Measurements from ENCODE around the gene LGI4. TPM values are rescaled to one million over a fixed set of nuclear protein-coding genes. Genes with fewer than 3 reads are reported as not detected.

Gene LGI4
- total and polyA plus RNA-seq, 4 donors = 10.9 to 37.5 (median 19.9) TPM

GRCh38 chr19:35170359-35171061 lies 35.7 kb upstream of the LGI4 start:
- Histone ChIP-seq H3K36me3 (ENCODE audit: control insufficient read depth, insufficient read depth, low read length) (no peaks in the 10 kb centered on the region), H3K27ac (ENCODE audit: low read depth, low read length) (no peak overlapping the region), H3K9me3 (ENCODE audit: control insufficient read depth, insufficient read depth, low read length) (no peaks in the 10 kb centered on the region), H3K4me1 (ENCODE audit: control insufficient read depth, insufficient read depth, low read length) (no peaks in the 10 kb centered on the region), H3K27me3 (ENCODE audit: control insufficient read depth, insufficient read depth, low read length) (no peaks in the 10 kb centered on the region), H3K4me3 (ENCODE audit: low read depth, low read length) (no peak overlapping the region)
- DNase-seq (ENCODE audit: low read depth in 4 of 6, low spot score in 6 of 6) = no peak
- 89% methylated on average over 3 of the region's 7 CpGs for WGBS (ENCODE audit: insufficient coverage)

- WGBS (ENCODE audit: insufficient coverage) = 74% methylated on average over 13 of the region's 18 CpGs
- H3K36me3 ChIP-seq (ENCODE audit: control insufficient read depth, insufficient read depth, low read length) = no peaks in the 10 kb centered on the region
- H3K27me3 ChIP-seq (ENCODE audit: control insufficient read depth, insufficient read depth, low read length) = no peaks in the 10 kb centered on the region
- H3K27ac ChIP-seq (ENCODE audit: low read depth, low read length) = no peak overlapping the region
- no peaks in the 10 kb centered on the region for H3K9me3 ChIP-seq (ENCODE audit: control insufficient read depth, insufficient read depth, low read length)
- H3K4me1 ChIP-seq (ENCODE audit: control insufficient read depth, insufficient read depth, low read length) = no peaks in the 10 kb centered on the region
- no peak for DNase-seq (ENCODE audit: low read depth in 4 of 6, low spot score in 6 of 6)
- no peak overlapping the region for H3K4me3 ChIP-seq (ENCODE audit: low read depth, low read length)
Observed at GRCh38 chr19:35169221-35169995, 34.5 kb upstream of the LGI4 start.

- 89% methylated on average over 2 of the region's 3 CpGs for WGBS (ENCODE audit: insufficient coverage)
- Histone ChIP-seq H3K4me1 (ENCODE audit: control insufficient read depth, insufficient read depth, low read length) (no peaks in the 10 kb centered on the region), H3K4me3 (ENCODE audit: low read depth, low read length) (no peak overlapping the region), H3K36me3 (ENCODE audit: control insufficient read depth, insufficient read depth, low read length) (no peaks in the 10 kb centered on the region), H3K9me3 (ENCODE audit: control insufficient read depth, insufficient read depth, low read length) (no peaks in the 10 kb centered on the region), H3K27me3 (ENCODE audit: control insufficient read depth, insufficient read depth, low read length) (no peaks in the 10 kb centered on the region), H3K27ac (ENCODE audit: low read depth, low read length) (no peak overlapping the region)
- no peak for DNase-seq (ENCODE audit: low read depth in 4 of 6, low spot score in 6 of 6)
Observed at GRCh38 chr19:35168196-35168595, 33.3 kb upstream of the LGI4 start.

- Histone ChIP-seq H3K4me1 (ENCODE audit: control insufficient read depth, insufficient read depth, low read length) (no peaks in the 10 kb centered on the region), H3K36me3 (ENCODE audit: control insufficient read depth, insufficient read depth, low read length) (no peaks in the 10 kb centered on the region), H3K27ac (ENCODE audit: low read depth, low read length) (no peak overlapping the region), H3K27me3 (ENCODE audit: control insufficient read depth, insufficient read depth, low read length) (no peaks in the 10 kb centered on the region), H3K9me3 (ENCODE audit: control insufficient read depth, insufficient read depth, low read length) (no peaks in the 10 kb centered on the region), H3K4me3 (ENCODE audit: low read depth, low read length) (no peak overlapping the region)
- DNase-seq (ENCODE audit: low read depth in 4 of 6, low spot score in 6 of 6) = no peak
- WGBS (ENCODE audit: insufficient coverage) = 92% methylated on average over 4 of the region's 5 CpGs
Observed at GRCh38 chr19:35167251-35168119, 32.6 kb upstream of the LGI4 start.

- H3K4me1 ChIP-seq (ENCODE audit: control insufficient read depth, insufficient read depth, low read length) = no peaks in the 10 kb centered on the region
- WGBS (ENCODE audit: insufficient coverage) = no CpG with 5 or more reads among the region's 7 CpGs
- no peak for DNase-seq (ENCODE audit: low read depth in 4 of 6, low spot score in 6 of 6)
- no peaks in the 10 kb centered on the region for H3K9me3 ChIP-seq (ENCODE audit: control insufficient read depth, insufficient read depth, low read length)
- no peaks in the 10 kb centered on the region for H3K36me3 ChIP-seq (ENCODE audit: control insufficient read depth, insufficient read depth, low read length)
- H3K27me3 ChIP-seq (ENCODE audit: control insufficient read depth, insufficient read depth, low read length) = no peaks in the 10 kb centered on the region
- H3K27ac ChIP-seq (ENCODE audit: low read depth, low read length) = no peak overlapping the region
- no peak overlapping the region for H3K4me3 ChIP-seq (ENCODE audit: low read depth, low read length)
Observed at GRCh38 chr19:35166100-35167063, 31.5 kb upstream of the LGI4 start.

- Histone ChIP-seq H3K36me3 (ENCODE audit: control insufficient read depth, insufficient read depth, low read length) (no peaks in the 10 kb centered on the region), H3K9me3 (ENCODE audit: control insufficient read depth, insufficient read depth, low read length) (no peaks in the 10 kb centered on the region), H3K4me3 (ENCODE audit: low read depth, low read length) (no peak overlapping the region), H3K27ac (ENCODE audit: low read depth, low read length) (no peak overlapping the region), H3K4me1 (ENCODE audit: control insufficient read depth, insufficient read depth, low read length) (no peaks in the 10 kb centered on the region), H3K27me3 (ENCODE audit: control insufficient read depth, insufficient read depth, low read length) (no peaks in the 10 kb centered on the region)
- no peak for DNase-seq (ENCODE audit: low read depth in 4 of 6, low spot score in 6 of 6)
- 100% methylated on average over 1 of the region's 5 CpGs for WGBS (ENCODE audit: insufficient coverage)
Observed at GRCh38 chr19:35165200-35166058, 30.6 kb upstream of the LGI4 start.

- H3K27me3 ChIP-seq (ENCODE audit: control insufficient read depth, insufficient read depth, low read length) = no peaks in the 10 kb centered on the region
- DNase-seq (ENCODE audit: low read depth in 4 of 6, low spot score in 6 of 6) = no peak
- H3K9me3 ChIP-seq (ENCODE audit: control insufficient read depth, insufficient read depth, low read length) = no peaks in the 10 kb centered on the region
- H3K36me3 ChIP-seq (ENCODE audit: control insufficient read depth, insufficient read depth, low read length) = no peaks in the 10 kb centered on the region
- no peak overlapping the region for H3K4me3 ChIP-seq (ENCODE audit: low read depth, low read length)
- H3K27ac ChIP-seq (ENCODE audit: low read depth, low read length) = no peak overlapping the region
- H3K4me1 ChIP-seq (ENCODE audit: control insufficient read depth, insufficient read depth, low read length) = no peaks in the 10 kb centered on the region
- no CpG with 5 or more reads among the region's 2 CpGs for WGBS (ENCODE audit: insufficient coverage)
Observed at GRCh38 chr19:35164418-35164817, 29.6 kb upstream of the LGI4 start.

- Histone ChIP-seq H3K4me3 (ENCODE audit: low read depth, low read length) (no peak overlapping the region), H3K36me3 (ENCODE audit: control insufficient read depth, insufficient read depth, low read length) (no peaks in the 10 kb centered on the region), H3K27ac (ENCODE audit: low read depth, low read length) (no peak overlapping the region), H3K9me3 (ENCODE audit: control insufficient read depth, insufficient read depth, low read length) (no peaks in the 10 kb centered on the region), H3K4me1 (ENCODE audit: control insufficient read depth, insufficient read depth, low read length) (no peaks in the 10 kb centered on the region), H3K27me3 (ENCODE audit: control insufficient read depth, insufficient read depth, low read length) (no peaks in the 10 kb centered on the region)
- WGBS (ENCODE audit: insufficient coverage) = 78% methylated on average over 4 of the region's 6 CpGs
- no peak for DNase-seq (ENCODE audit: low read depth in 4 of 6, low spot score in 6 of 6)
Observed at GRCh38 chr19:35162471-35163326, 27.8 kb upstream of the LGI4 start.
